Spinal cord (tissue), 10 donors: ENCODE data around the gene ATAD3B. TPM values are rescaled to one million over a fixed set of nuclear protein-coding genes. Genes with fewer than 3 reads are reported as not detected.
A peak's percentile ranks its signal among the peaks of the same experiment; 100 is the strongest.
"Not testable (repeated sequence)": the region's sequence is repeated elsewhere in the genome, so short reads cannot be mapped to it uniquely, and the experiment has no call there.

Experiments
- DNase-seq, 6 donors: peaks; one replicate each; pipeline versions ENCODE4 v3.0.0 to v3.0.0-alpha.2; 2013 to 2015; ENCODE audit warnings: low spot score in 6 of 6, low read depth in 4 of 6
- H3K27ac ChIP-seq: one replicate; pipeline ENCODE4 v1.5.1; 2013; ENCODE audit warnings: low read depth, low read length, control low read depth
- H3K27me3 ChIP-seq: one replicate; pipeline ENCODE4 v1.6.1; 2013; ENCODE audit warnings: low read length; ENCODE audit not compliant: control insufficient read depth, insufficient read depth
- H3K36me3 ChIP-seq: one replicate; pipeline ENCODE4 v1.6.1; 2013; ENCODE audit warnings: low read length; ENCODE audit not compliant: control insufficient read depth, insufficient read depth
- H3K4me1 ChIP-seq: one replicate; pipeline ENCODE4 v1.6.1; 2013; ENCODE audit warnings: low read length; ENCODE audit not compliant: control insufficient read depth, insufficient read depth
- H3K4me3 ChIP-seq: one replicate; pipeline ENCODE4 v1.5.1; 2013; ENCODE audit warnings: low read depth, low read length, control low read depth
- H3K9me3 ChIP-seq: one replicate; pipeline ENCODE4 v1.6.1; 2013; ENCODE audit warnings: low read length; ENCODE audit not compliant: control insufficient read depth, insufficient read depth
- WGBS: methylation state at CpG from one replicate; pipeline ENCODE4 v1.1.5; 2013; ENCODE audit warnings: missing lambda C conversion rate; ENCODE audit not compliant: insufficient coverage; 5-methylcytosine and 5-hydroxymethylcytosine counted together
- polyA plus RNA-seq, 2 donors: library from polyadenylated mRNA; unstranded; fragments of 120-200 nt; gene quantifications; one replicate each; pipeline ENCODE4 v1.2.1, GENCODE V29; 2013; ENCODE audit not compliant: insufficient read length in 2 of 2
- total RNA-seq, 2 donors: library from RNA; depleted of rRNA in 1 of 2; stranded (reverse); fragments of 120-200 nt in 1 of 2; fragments of >200 nt in 1 of 2; gene quantifications; one replicate each; pipeline versions ENCODE4 v1.2.3 to v1.2.4, GENCODE V29; 2013 to 2014
- donor health status: healthy.

The ATAD3B gene
- total and polyA plus RNA-seq, 4 donors, result 9.8 to 37.8 (median 19.1) TPM

GRCh38 chr1:1508775-1509464, 37.4 kb downstream of the ATAD3B start:
- not testable (repeated sequence) for H3K9me3 ChIP-seq, H3K27ac ChIP-seq, H3K36me3 ChIP-seq, H3K4me3 ChIP-seq, H3K27me3 ChIP-seq, DNase-seq
- H3K4me1 ChIP-seq, result peaks cover 17% of the 10 kb centered on the region
- 79% methylated on average over 11 of the region's 34 CpGs for WGBS

- peaks cover 17% of the 10 kb centered on the region for H3K4me1 ChIP-seq
- H3K4me3 ChIP-seq, H3K9me3 ChIP-seq, DNase-seq, H3K27me3 ChIP-seq, H3K36me3 ChIP-seq, H3K27ac ChIP-seq: not testable (repeated sequence)
- 75% methylated on average over 8 of the region's 21 CpGs for WGBS
These were observed 37.9 kb downstream of the ATAD3B start for GRCh38 chr1:1509465-1509850.

DNA sequence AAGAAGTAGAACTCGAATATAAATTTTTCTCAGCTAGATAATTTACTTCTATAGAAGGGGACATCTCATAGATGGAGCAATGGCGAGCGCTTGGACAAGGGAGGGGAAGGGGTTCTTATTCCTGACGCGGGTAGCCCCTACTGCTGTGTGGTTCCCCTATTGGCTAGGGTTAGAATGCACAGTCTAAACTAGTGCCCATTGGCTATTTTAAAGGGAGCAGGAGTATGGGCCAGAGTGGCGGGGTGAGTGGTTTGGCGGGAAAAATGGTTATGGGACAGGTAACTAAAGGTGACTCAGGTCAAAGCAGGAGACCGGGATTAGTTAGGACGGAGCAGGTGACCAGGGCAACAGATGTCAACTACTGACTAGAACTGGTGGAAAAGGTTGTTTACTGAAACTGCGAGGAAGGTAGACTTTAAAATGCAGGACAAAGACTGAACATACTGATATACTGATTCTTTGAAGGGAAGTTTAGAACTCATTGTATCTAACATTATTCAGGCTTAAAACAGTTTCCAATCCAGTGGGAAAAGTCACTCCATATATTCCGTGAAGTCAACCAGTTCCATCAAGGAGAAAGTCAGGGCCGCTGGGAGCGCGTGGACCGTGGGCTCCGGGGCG, 39.5 kb downstream of the ATAD3B start:
- peak overlapping the region; percentile 94 for H3K27ac ChIP-seq

GRCh38 chr1:1511533-1512285, 40.1 kb downstream of the ATAD3B start, which contains the start of gene ATAD3A:
ATAD3A (plus strand) TSS chr1:1512162; CDS start chr1:1512269, 107 bp downstream.
- peak; percentile 91 to 99 (median 94) for DNase-seq
- under 1% methylated on average over 99 of the region's 99 CpGs for WGBS
- H3K4me1 ChIP-seq, result peaks cover 11% of the 10 kb centered on the region

More for the DNA sequence above, 39.5 kb downstream of the ATAD3B start:
- WGBS, result 4% methylated on average over 15 of the region's 17 CpGs
- Histone ChIP-seq H3K36me3 (peaks cover 15% of the 10 kb centered on the region), H3K9me3 (no peaks in the 10 kb centered on the region), H3K4me3 (peak overlapping the region; percentile 97), H3K27me3 (no peaks in the 10 kb centered on the region), H3K4me1 (peaks cover 11% of the 10 kb centered on the region)
- DNase-seq, result no peak

GRCh38 chr1:1512425-1512824, 40.9 kb downstream of the ATAD3B start:
- H3K36me3 ChIP-seq, result peaks cover 26% of the 10 kb centered on the region
- H3K4me3 ChIP-seq, result peak overlapping the region; percentile 40
- DNase-seq, H3K27ac ChIP-seq, H3K9me3 ChIP-seq, H3K27me3 ChIP-seq: not testable (repeated sequence)
- WGBS, result 0% methylated on average over 14 of the region's 52 CpGs
- peaks cover 11% of the 10 kb centered on the region for H3K4me1 ChIP-seq

More at GRCh38 chr1:1511533-1512285, 40.1 kb downstream of the ATAD3B start, which contains the start of gene ATAD3A:
- H3K36me3 ChIP-seq, result peaks cover 22% of the 10 kb centered on the region
- H3K27me3 ChIP-seq, result no peaks in the 10 kb centered on the region
- H3K4me3 ChIP-seq, result peak within 1 kb of the TSS; percentile 97
- no peaks in the 10 kb centered on the region for H3K9me3 ChIP-seq
- H3K27ac ChIP-seq, result peak within 1 kb of the TSS; percentile 94

- DNase-seq, H3K4me3 ChIP-seq, H3K9me3 ChIP-seq, H3K27ac ChIP-seq, H3K27me3 ChIP-seq: not testable (repeated sequence)
- WGBS, result 85% methylated on average over 12 of the region's 18 CpGs
- H3K4me1 ChIP-seq, result peaks cover 11% of the 10 kb centered on the region
- H3K36me3 ChIP-seq, result peaks cover 38% of the 10 kb centered on the region
These were observed 42.1 kb downstream of the ATAD3B start for GRCh38 chr1:1513675-1514074.

DNA sequence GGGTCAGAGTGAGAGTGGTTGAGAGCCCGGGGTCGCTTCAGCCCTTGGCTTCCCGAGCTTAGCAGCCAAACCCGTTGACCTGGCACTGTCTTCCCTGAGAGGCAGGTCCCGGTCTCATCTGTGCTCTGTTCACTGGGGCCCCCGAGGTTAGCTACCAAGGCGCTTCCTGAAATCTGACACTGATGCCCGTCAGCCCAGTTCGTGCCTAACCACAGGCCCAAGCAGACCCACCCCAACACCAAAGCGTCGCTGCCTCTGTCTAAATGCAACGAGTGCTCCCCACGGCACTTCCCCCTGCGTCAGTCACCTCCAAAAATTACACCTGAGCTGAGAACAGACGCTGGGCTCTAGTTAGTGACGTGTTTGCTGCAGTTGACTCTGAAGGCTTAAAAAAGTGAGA, 42.8 kb downstream of the ATAD3B start:
- DNase-seq, H3K27ac ChIP-seq, H3K27me3 ChIP-seq, H3K9me3 ChIP-seq, H3K4me3 ChIP-seq: not testable (repeated sequence)
- 89% methylated on average over 9 of the region's 16 CpGs for WGBS
- Histone ChIP-seq H3K36me3 (peaks cover 41% of the 10 kb centered on the region), H3K4me1 (peaks cover 11% of the 10 kb centered on the region)

DNA sequence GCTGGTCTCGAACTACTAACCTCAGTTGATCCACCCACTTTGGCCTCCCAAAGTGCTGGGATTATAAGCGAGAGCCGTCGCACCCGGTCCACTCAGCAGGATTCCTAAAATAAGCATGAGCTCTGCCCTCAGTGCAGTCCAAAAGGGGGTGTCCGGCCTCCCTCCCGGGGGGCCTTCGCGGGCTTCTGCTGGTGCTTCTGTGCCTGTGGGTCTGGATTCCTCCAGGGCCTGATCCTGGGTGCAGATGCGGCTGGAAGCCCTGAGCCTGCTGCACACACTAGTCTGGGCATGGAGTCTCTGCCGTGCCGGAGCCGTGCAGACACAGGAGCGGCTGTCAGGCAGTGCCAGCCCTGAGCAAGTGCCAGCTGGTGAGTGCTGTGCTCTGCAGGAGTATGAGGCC, 45.4 kb downstream of the ATAD3B start:
- WGBS, result 97% methylated on average over 10 of the region's 14 CpGs
- not testable (repeated sequence) for DNase-seq, H3K4me1 ChIP-seq, H3K27ac ChIP-seq, H3K9me3 ChIP-seq, H3K27me3 ChIP-seq, H3K4me3 ChIP-seq
- peaks cover 62% of the 10 kb centered on the region for H3K36me3 ChIP-seq

DNA sequence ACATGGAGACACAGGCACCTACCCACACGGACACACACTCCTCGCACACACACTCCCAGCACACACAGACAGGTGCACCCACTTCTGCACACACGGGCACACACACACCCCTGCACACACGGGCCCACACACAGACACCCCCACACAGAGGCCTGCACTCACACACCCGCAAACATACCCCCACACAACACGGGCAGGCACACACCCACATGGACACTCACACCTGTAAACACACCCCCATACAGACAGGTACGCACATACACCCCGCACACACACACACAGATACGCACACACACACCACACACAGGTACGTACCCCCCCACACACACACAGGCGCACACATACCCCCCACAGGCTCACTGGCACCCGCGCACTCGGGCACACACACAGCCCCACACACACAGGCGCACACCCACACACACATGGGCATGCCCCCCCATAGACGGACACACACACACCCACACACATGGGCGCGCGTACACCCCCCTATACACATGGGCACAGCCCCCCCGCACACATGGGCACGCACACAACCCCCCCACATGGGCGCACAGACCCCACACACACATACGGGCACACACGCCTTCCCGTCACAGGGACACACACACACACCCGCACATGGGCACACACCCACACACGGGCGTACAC, 46.5 kb downstream of the ATAD3B start:
- Histone ChIP-seq H3K4me3 (no peak overlapping the region), H3K36me3 (peaks cover 71% of the 10 kb centered on the region), H3K27ac (no peak overlapping the region), H3K27me3 (no peaks in the 10 kb centered on the region), H3K9me3 (no peaks in the 10 kb centered on the region), H3K4me1 (peaks cover 5% of the 10 kb centered on the region)
- DNase-seq, result no peak
- 96% methylated on average over 10 of the region's 28 CpGs for WGBS
